ENCODE results near the gene SCP2.

- TF ChIP-seq, protein P1, sequence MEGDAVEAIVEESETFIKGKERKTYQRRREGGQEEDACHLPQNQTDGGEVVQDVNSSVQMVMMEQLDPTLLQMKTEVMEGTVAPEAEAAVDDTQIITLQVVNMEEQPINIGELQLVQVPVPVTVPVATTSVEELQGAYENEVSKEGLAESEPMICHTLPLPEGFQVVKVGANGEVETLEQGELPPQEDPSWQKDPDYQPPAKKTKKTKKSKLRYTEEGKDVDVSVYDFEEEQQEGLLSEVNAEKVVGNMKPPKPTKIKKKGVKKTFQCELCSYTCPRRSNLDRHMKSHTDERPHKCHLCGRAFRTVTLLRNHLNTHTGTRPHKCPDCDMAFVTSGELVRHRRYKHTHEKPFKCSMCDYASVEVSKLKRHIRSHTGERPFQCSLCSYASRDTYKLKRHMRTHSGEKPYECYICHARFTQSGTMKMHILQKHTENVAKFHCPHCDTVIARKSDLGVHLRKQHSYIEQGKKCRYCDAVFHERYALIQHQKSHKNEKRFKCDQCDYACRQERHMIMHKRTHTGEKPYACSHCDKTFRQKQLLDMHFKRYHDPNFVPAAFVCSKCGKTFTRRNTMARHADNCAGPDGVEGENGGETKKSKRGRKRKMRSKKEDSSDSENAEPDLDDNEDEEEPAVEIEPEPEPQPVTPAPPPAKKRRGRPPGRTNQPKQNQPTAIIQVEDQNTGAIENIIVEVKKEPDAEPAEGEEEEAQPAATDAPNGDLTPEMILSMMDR (IDR thresholded peaks at IDR 0.05), result no peak
- TF ChIP-seq POLR2A (IDR thresholded peaks at IDR 0.05), result no peak
These were observed 116.2 kb downstream of the SCP2 start for GRCh38 chr1:53043271-53043670.

All from esophagus squamous epithelium (tissue), 4 donors.